ENCODE results near the gene MARCHF10. TPM values are rescaled to one million over a fixed set of nuclear protein-coding genes. Genes with fewer than 3 reads are reported as not detected.

The MARCHF10 gene
- total RNA-seq, 1 experiment from 2014 or later: 0.39 TPM

DNA sequence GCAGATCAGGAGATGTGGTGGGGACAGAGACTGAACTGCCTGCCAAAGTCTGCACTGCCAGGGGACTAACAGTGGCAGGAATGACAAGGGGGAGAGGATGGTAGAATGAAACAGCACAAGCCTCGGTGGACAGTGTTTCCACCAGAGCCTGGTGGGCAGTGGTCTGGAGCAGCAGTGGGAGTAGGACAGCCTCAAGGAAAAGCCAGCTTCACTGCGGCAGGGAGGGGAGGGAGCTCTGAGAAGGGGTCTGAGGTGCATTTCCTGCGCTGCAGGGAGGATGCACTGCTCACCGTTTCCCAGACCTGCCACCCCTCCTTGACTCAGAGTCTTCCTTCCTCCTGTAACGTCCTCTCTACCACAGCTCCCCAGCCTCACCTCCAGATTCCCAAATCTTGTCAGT lies 33.8 kb downstream of the MARCHF10 start:
- Histone ChIP-seq H3K27me3 (ENCODE audit: control insufficient read depth, insufficient read depth, low read length) (no peaks in the 10 kb centered on the region), H3K27ac (ENCODE audit: low read length) (no peak overlapping the region), H3K36me3 (ENCODE audit: control insufficient read depth, insufficient read depth, low read length) (no peaks in the 10 kb centered on the region), H3K4me3 (ENCODE audit: low read depth in 2 of 2, low read length in 2 of 2) (no peak overlapping the region), H3K9me3 (ENCODE audit: control insufficient read depth, insufficient read depth, low read depth, low read length) (no peaks in the 10 kb centered on the region), H3K4me1 (ENCODE audit: control insufficient read depth, insufficient read depth, low read length) (peaks cover 14% of the 10 kb centered on the region)
- DNase-seq (ENCODE audit: low read depth, low spot score): no peak
- no peak for TF ChIP-seq POLR2AphosphoS5 (IDR thresholded peaks at IDR 0.05; ENCODE audit: low read depth, low read length)
- no peak for TF ChIP-seq CTCF (IDR thresholded peaks at IDR 0.05)
- no peak for TF ChIP-seq TCF7L2 (IDR thresholded peaks at IDR 0.05; ENCODE audit: low read depth, low read length)
- TF ChIP-seq SIN3A (IDR thresholded peaks at IDR 0.05; ENCODE audit: borderline replicate concordance, insufficient read depth, low read depth, low read length): no peak
- TF ChIP-seq, protein P1, sequence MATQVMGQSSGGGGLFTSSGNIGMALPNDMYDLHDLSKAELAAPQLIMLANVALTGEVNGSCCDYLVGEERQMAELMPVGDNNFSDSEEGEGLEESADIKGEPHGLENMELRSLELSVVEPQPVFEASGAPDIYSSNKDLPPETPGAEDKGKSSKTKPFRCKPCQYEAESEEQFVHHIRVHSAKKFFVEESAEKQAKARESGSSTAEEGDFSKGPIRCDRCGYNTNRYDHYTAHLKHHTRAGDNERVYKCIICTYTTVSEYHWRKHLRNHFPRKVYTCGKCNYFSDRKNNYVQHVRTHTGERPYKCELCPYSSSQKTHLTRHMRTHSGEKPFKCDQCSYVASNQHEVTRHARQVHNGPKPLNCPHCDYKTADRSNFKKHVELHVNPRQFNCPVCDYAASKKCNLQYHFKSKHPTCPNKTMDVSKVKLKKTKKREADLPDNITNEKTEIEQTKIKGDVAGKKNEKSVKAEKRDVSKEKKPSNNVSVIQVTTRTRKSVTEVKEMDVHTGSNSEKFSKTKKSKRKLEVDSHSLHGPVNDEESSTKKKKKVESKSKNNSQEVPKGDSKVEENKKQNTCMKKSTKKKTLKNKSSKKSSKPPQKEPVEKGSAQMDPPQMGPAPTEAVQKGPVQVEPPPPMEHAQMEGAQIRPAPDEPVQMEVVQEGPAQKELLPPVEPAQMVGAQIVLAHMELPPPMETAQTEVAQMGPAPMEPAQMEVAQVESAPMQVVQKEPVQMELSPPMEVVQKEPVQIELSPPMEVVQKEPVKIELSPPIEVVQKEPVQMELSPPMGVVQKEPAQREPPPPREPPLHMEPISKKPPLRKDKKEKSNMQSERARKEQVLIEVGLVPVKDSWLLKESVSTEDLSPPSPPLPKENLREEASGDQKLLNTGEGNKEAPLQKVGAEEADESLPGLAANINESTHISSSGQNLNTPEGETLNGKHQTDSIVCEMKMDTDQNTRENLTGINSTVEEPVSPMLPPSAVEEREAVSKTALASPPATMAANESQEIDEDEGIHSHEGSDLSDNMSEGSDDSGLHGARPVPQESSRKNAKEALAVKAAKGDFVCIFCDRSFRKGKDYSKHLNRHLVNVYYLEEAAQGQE (IDR thresholded peaks at IDR 0.05; ENCODE audit: insufficient read depth in 1 of 2, low read depth in 2 of 2, low read length in 1 of 2): no peak
- BruUV-seq (replicated peaks): no TSS peak
- no peak for ATAC-seq
- CTCF ChIA-PET: no interaction called here
- intact Hi-C loops (cut with micrococcal nuclease; ENCODE audit: unreplicated experiment) (no loop called here), in situ Hi-C loops (cut with HindIII; ENCODE audit: low pct_unique_long_range_greater_than_20kb, low sequenced_read_pairs) (no loop called here)
- POLR2A ChIA-PET: interaction anchor here (0.5 kb wide), 1 partner anchor 687 kb away, joined by 3 read pairs; no protein-coding TSS in a partner anchor

GRCh38 chr17:62767997-62768396 lies 40.1 kb downstream of the MARCHF10 start:
- ChIA-PET CTCF (no interaction called here), POLR2A (no interaction called here)
- Histone ChIP-seq H3K27ac (ENCODE audit: low read length) (no peak overlapping the region), H3K27me3 (ENCODE audit: control insufficient read depth, insufficient read depth, low read length) (no peaks in the 10 kb centered on the region), H3K36me3 (ENCODE audit: control insufficient read depth, insufficient read depth, low read length) (no peaks in the 10 kb centered on the region), H3K4me1 (ENCODE audit: control insufficient read depth, insufficient read depth, low read length) (no peaks in the 10 kb centered on the region), H3K4me3 (ENCODE audit: low read depth in 2 of 2, low read length in 2 of 2) (no peak overlapping the region), H3K9me3 (ENCODE audit: control insufficient read depth, insufficient read depth, low read depth, low read length) (no peaks in the 10 kb centered on the region)
- BruUV-seq (replicated peaks): no TSS peak
- DNase-seq (ENCODE audit: low read depth, low spot score) (no peak), ATAC-seq (no peak; the same call in 1 of the 2 replicates)
- TF ChIP-seq CTCF (IDR thresholded peaks at IDR 0.05) (no peak), SIN3A (IDR thresholded peaks at IDR 0.05; ENCODE audit: borderline replicate concordance, insufficient read depth, low read depth, low read length) (no peak), POLR2AphosphoS5 (IDR thresholded peaks at IDR 0.05; ENCODE audit: low read depth, low read length) (no peak), TCF7L2 (IDR thresholded peaks at IDR 0.05; ENCODE audit: low read depth, low read length) (no peak)
- TF ChIP-seq, protein P1 (IDR thresholded peaks at IDR 0.05; ENCODE audit: insufficient read depth in 1 of 2, low read depth in 2 of 2, low read length in 1 of 2): no peak
- intact Hi-C loops (cut with micrococcal nuclease; ENCODE audit: unreplicated experiment) (no loop called here), in situ Hi-C loops (cut with HindIII; ENCODE audit: low pct_unique_long_range_greater_than_20kb, low sequenced_read_pairs) (no loop called here)

Data from Panc1 (cell line).